OCI-LY3 (cell line): ENCODE results near the gene THBS1.

Source experiments
- EZH2phosphoT487 ChIP-seq: fragments of 200-600 bp; shearing (Covaris generic); IDR thresholded peaks from 2 replicates; pipeline ENCODE4 v1.6.1; 2018; ENCODE audit warnings: antibody characterized with exemption, mixed run types, low read depth
- TF ChIP-seq, protein P1 (sequence below): fragments of 200-600, 300-600 bp; sonication (generic); IDR thresholded peaks from 2 replicates; pipeline ENCODE4 v1.5.1; 2014; ENCODE audit warnings: antibody characterized with exemption, low read length, low read depth

DNA sequence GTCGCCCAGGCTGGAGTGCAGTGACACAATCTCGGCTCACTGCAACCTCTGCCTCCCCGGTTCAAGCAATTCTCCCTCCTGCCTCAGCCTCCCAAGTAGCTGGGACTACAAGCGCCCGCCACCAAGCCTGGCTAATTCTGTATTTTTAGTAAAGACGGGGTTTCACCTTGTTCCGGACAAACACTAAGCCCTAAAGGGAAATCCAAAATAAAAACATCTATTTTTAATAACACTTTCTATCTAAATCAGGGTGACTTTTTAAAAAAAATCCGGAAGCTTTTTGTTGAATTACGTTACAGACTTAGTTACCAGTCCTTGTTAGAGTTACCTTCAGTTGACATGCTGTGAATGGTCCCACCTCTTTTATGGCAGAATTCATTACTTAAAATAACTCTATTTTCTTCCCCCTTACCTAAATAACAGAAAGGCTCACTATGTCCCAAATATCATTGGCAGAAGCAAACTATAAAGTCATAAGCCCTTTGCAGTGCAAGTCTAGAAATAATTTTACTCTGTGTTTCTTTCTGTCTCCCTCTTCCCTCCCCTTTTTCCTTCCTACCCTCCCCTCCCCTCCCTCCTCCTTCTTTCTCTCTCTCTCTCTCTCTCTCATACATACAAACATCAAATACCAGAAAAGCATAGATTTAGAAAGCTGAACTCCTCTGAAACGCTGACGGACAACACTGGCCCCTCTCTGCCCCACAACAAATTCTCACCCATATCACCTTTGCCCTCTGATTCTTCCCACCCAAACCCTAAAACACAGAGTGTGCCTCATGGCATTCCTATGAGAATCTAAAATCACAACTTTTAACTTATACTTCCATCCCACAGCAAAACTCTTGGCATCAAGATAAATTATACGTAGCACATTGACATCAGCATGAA is 18.3 kb downstream of the THBS1 start:
- TF ChIP-seq, protein P1, sequence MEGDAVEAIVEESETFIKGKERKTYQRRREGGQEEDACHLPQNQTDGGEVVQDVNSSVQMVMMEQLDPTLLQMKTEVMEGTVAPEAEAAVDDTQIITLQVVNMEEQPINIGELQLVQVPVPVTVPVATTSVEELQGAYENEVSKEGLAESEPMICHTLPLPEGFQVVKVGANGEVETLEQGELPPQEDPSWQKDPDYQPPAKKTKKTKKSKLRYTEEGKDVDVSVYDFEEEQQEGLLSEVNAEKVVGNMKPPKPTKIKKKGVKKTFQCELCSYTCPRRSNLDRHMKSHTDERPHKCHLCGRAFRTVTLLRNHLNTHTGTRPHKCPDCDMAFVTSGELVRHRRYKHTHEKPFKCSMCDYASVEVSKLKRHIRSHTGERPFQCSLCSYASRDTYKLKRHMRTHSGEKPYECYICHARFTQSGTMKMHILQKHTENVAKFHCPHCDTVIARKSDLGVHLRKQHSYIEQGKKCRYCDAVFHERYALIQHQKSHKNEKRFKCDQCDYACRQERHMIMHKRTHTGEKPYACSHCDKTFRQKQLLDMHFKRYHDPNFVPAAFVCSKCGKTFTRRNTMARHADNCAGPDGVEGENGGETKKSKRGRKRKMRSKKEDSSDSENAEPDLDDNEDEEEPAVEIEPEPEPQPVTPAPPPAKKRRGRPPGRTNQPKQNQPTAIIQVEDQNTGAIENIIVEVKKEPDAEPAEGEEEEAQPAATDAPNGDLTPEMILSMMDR = no peak
- TF ChIP-seq EZH2phosphoT487 = no peak
